Ovary (tissue), 9 donors: ENCODE measurements around the gene TRANK1. TPM values are rescaled to one million over a fixed set of nuclear protein-coding genes. Genes with fewer than 3 reads are reported as not detected.

Experiments
- DNase-seq, 5 donors: peaks; one replicate each; pipeline ENCODE4 v3.0.0-alpha.2; 2019 to 2020
- H3K27ac ChIP-seq, 2 donors: fragments of 200-600 bp; one replicate each; pipeline versions ENCODE4 v1.5.1 to v1.8.0; 2019 to 2022
- H3K27me3 ChIP-seq: fragments of 200-600 bp; one replicate; pipeline ENCODE4 v1.8.0; 2022
- H3K36me3 ChIP-seq: fragments of 200-600 bp; sonication (generic); one replicate; pipeline ENCODE4 v1.5.1; 2019
- H3K4me1 ChIP-seq: one replicate; pipeline ENCODE4 v1.8.1; 2013; ENCODE audit warnings: mild to moderate bottlenecking, moderate library complexity; ENCODE audit not compliant: insufficient read depth
- H3K4me3 ChIP-seq: fragments of 200-600 bp; sonication (generic); one replicate; pipeline ENCODE4 v1.5.1; 2017
- H3K9me3 ChIP-seq, 2 donors: fragments of 200-600 bp in 1 of 2; sonication (generic) in 1 of 2; one replicate each; pipeline versions ENCODE4 v1.5.1 to v1.8.1; 2013 to 2019; ENCODE audit warnings: mild to moderate bottlenecking in 1 of 2, moderate library complexity in 1 of 2
- CTCF ChIP-seq, 3 donors: fragments of 450-650 bp in 2 of 3; fragments of 200-600 bp in 1 of 3; IDR thresholded peaks; one replicate each; pipeline versions ENCODE4 v1.5.1 to v1.8.0; 2016 to 2022; ENCODE audit warnings: antibody characterized with exemption in 3 of 3, mild to moderate bottlenecking in 1 of 3
- EP300 ChIP-seq: sonication (generic); formaldehyde crosslinking; IDR thresholded peaks from one replicate; pipeline ENCODE4 v1.6.1; 2017; ENCODE audit warnings: antibody characterized with exemption
- POLR2A ChIP-seq: fragments of 450-650 bp; IDR thresholded peaks from one replicate; pipeline ENCODE4 v1.6.1; 2017; ENCODE audit warnings: antibody characterized with exemption, mild to moderate bottlenecking, moderate library complexity
- WGBS, 3 donors: extraction: QIAGEN DNeasy Blood & Tissue Kit in 1 of 3; methylation state at CpG; one replicate each; pipeline versions ENCODE4 v1.1.5 to v1.1.7; 2013 to 2017; 5-methylcytosine and 5-hydroxymethylcytosine counted together
- intact Hi-C, 4 donors: fragments of 100-400 bp; cut with DNase I; formaldehyde crosslinking; loops; one replicate each; pipeline versions ENCODE4 v1.11.0 to v1.15.1; 2022 to 2023
- polyA plus RNA-seq, 2 donors: library from polyadenylated mRNA; stranded (reverse); fragments of 200-250 nt in 1 of 2; fragments of 350-450 nt in 1 of 2; fragmentation: Illumina TruSeq in 1 of 2; extraction: RNeasy Lipid Tissue Mini Kit (QIAGEN cat#74804) in 1 of 2; gene quantifications; one replicate each; pipeline ENCODE4 v1.2.3, GENCODE V29; 2013 to 2014
- total RNA-seq, 7 donors: library from RNA; depleted of rRNA in 2 of 7; stranded (reverse); fragments of >200 nt in 2 of 7; fragmentation: NEBNext Ultra II Directional in 3 of 7; extraction: Animal tissue kit (Norgen Biotek cat#: 25700) in 3 of 7; gene quantifications; one replicate each; pipeline versions ENCODE4 v1.1.0 to v1.2.4, GENCODE V29; 2016 to 2023
- donor health status: DM: no; HTN: no; CAD: no; lungs with moderate emphysema.
- donor health status: DM: no; HTN: no; CAD: no.
- donor health status: Bipolar disorder and iron deficiency.
- donor health status: DM: yes; HTN: yes; CAD: no.
- donor health status: DM: no; HTN: no; CAD: no.
- donor health status: DM: yes; HTN: yes; CAD: no.

Gene TRANK1
- total and polyA plus RNA-seq, 9 donors, result 10.7 to 42.4 (median 24.6) TPM

- no peak overlapping the region for H3K27ac ChIP-seq
- no peaks in the 10 kb centered on the region for H3K4me1 ChIP-seq
- 81 to 96% (median 95%) methylated on average over 7 of the region's 7 CpGs for WGBS, 3 donors
- no peaks in the 10 kb centered on the region for H3K36me3 ChIP-seq
- no peak for DNase-seq
- no peaks in the 10 kb centered on the region for H3K27me3 ChIP-seq
- H3K9me3 ChIP-seq, result no peaks in the 10 kb centered on the region
- intact Hi-C loops, result no loop called here
- H3K4me3 ChIP-seq, result no peak overlapping the region
- TF ChIP-seq CTCF (IDR thresholded peaks at IDR 0.05), result no peak
- TF ChIP-seq EP300, result no peak
- no peak for TF ChIP-seq POLR2A
Observed at GRCh38 chr3:36920884-36921567, 23.8 kb downstream of the TRANK1 start.

GRCh38 chr3:36919439-36920160 lies 25.3 kb downstream of the TRANK1 start:
- 93 to 97% (median 95%) methylated on average over 4 of the region's 4 CpGs for WGBS, 3 donors
- intact Hi-C loops, result no loop called here
- Histone ChIP-seq H3K4me3 (no peak overlapping the region), H3K9me3 (no peaks in the 10 kb centered on the region), H3K4me1 (no peaks in the 10 kb centered on the region), H3K27ac (no peak overlapping the region), H3K36me3 (no peaks in the 10 kb centered on the region), H3K27me3 (no peaks in the 10 kb centered on the region)
- DNase-seq, result no peak
- TF ChIP-seq POLR2A, result no peak
- TF ChIP-seq EP300, result no peak
- no peak for TF ChIP-seq CTCF (IDR thresholded peaks at IDR 0.05)

- TF ChIP-seq CTCF (IDR thresholded peaks at IDR 0.05) (no peak), EP300 (no peak), POLR2A (no peak)
- WGBS, 3 donors, result 87 to 93% (median 88%) methylated on average over 2 of the region's 2 CpGs
- intact Hi-C loops, result no loop called here
- Histone ChIP-seq H3K27ac (no peak overlapping the region), H3K4me3 (no peak overlapping the region), H3K27me3 (no peaks in the 10 kb centered on the region), H3K36me3 (no peaks in the 10 kb centered on the region), H3K4me1 (no peaks in the 10 kb centered on the region), H3K9me3 (no peaks in the 10 kb centered on the region)
- DNase-seq, result no peak
Observed at GRCh38 chr3:36918050-36918449, 26.8 kb downstream of the TRANK1 start.

GRCh38 chr3:36911990-36912804 lies 32.7 kb downstream of the TRANK1 start:
- WGBS, 3 donors, result 42 to 59% (median 52%) methylated on average over 4 of the region's 4 CpGs
- TF ChIP-seq CTCF (IDR thresholded peaks at IDR 0.05), result no peak
- no peak for TF ChIP-seq POLR2A
- no peak for TF ChIP-seq EP300
- intact Hi-C loops, result no loop called here
- Histone ChIP-seq H3K27me3 (no peaks in the 10 kb centered on the region), H3K27ac (no peak overlapping the region), H3K36me3 (no peaks in the 10 kb centered on the region), H3K9me3 (no peaks in the 10 kb centered on the region), H3K4me3 (no peak overlapping the region), H3K4me1 (peaks cover 6% of the 10 kb centered on the region)
- no peak for DNase-seq
